GM21737 (cell line): ENCODE data around the gene DUSP5.
A peak's percentile ranks its signal among the peaks of the same experiment; 100 is the strongest.
"Not testable (repeated sequence)": the region's sequence is repeated elsewhere in the genome, so short reads cannot be mapped to it uniquely, and the experiment has no call there.

ENCODE experiments used
- ATAC-seq: cut with Tn5 transposase; IDR thresholded peaks from one replicate; pipeline ENCODE4 v1.9.1; 2021; ENCODE audit warnings: mild to moderate bottlenecking, moderate library complexity; ENCODE audit not compliant: unreplicated experiment

Gene DUSP5

GRCh38 chr10:110514848-110515247, 17.1 kb downstream of the DUSP5 start:
- ATAC-seq = no peak

- ATAC-seq = no peak
Observed at GRCh38 chr10:110516815-110517492, 19.2 kb downstream of the DUSP5 start.

- ATAC-seq = no peak
Observed at GRCh38 chr10:110522365-110522988, 24.8 kb downstream of the DUSP5 start.

GRCh38 chr10:110523736-110524135, 26.0 kb downstream of the DUSP5 start:
- ATAC-seq = no peak

- ATAC-seq = no peak
Observed at GRCh38 chr10:110524179-110524858, 26.6 kb downstream of the DUSP5 start.

GRCh38 chr10:110524859-110525232, 27.1 kb downstream of the DUSP5 start:
- no peak for ATAC-seq

- ATAC-seq = no peak
Observed at GRCh38 chr10:110525349-110526260, 27.9 kb downstream of the DUSP5 start.

- ATAC-seq = no peak
Observed at GRCh38 chr10:110527731-110528171, 30.0 kb downstream of the DUSP5 start.

GRCh38 chr10:110528224-110528996, 30.7 kb downstream of the DUSP5 start:
- ATAC-seq = no peak

- peak; percentile 63 for ATAC-seq
Observed at GRCh38 chr10:110528997-110529524, 31.4 kb downstream of the DUSP5 start.

- ATAC-seq = no peak
Observed at GRCh38 chr10:110529596-110530011, 31.9 kb downstream of the DUSP5 start.

- no peak for ATAC-seq
Observed at GRCh38 chr10:110530131-110530831, 32.6 kb downstream of the DUSP5 start.

- ATAC-seq = no peak
Observed at GRCh38 chr10:110531687-110532086, 34.0 kb downstream of the DUSP5 start.

- not testable (repeated sequence) for ATAC-seq
Observed at GRCh38 chr10:110532628-110533027, 34.9 kb downstream of the DUSP5 start.

- no peak for ATAC-seq
Observed at GRCh38 chr10:110533149-110533548, 35.4 kb downstream of the DUSP5 start.

- no peak for ATAC-seq
Observed at GRCh38 chr10:110534571-110534970, 36.9 kb downstream of the DUSP5 start.

- peak; percentile 78 for ATAC-seq
Observed at GRCh38 chr10:110535958-110536891, 38.5 kb downstream of the DUSP5 start.

GRCh38 chr10:110539091-110539490, 41.4 kb downstream of the DUSP5 start:
- no peak for ATAC-seq
